Endometrial microvascular endothelial cells (primary cell): ENCODE results near the gene CES1. TPM values are rescaled to one million over a fixed set of nuclear protein-coding genes. Genes with fewer than 3 reads are reported as not detected.
"Not testable (repeated sequence)": the region's sequence is repeated elsewhere in the genome, so short reads cannot be mapped to it uniquely, and the experiment has no call there.

ENCODE experiments used
- in situ Hi-C: cut with HindIII; loops from 2 replicates; pipeline ENCODE4 v1.10.0; 2017; ENCODE audit warnings: low sequenced_read_pairs, low pct_unique_long_range_greater_than_20kb; ENCODE audit errors: inconsistent ontology term
- total RNA-seq: library from RNA; depleted of rRNA; stranded (reverse); fragments of >200 nt; gene quantifications from one replicate; pipeline ENCODE4 v1.2.3, GENCODE V29; 2015; ENCODE audit errors: inconsistent ontology term

Gene CES1
- total RNA-seq, 1 donor from 2014 or later: not detected

DNA sequence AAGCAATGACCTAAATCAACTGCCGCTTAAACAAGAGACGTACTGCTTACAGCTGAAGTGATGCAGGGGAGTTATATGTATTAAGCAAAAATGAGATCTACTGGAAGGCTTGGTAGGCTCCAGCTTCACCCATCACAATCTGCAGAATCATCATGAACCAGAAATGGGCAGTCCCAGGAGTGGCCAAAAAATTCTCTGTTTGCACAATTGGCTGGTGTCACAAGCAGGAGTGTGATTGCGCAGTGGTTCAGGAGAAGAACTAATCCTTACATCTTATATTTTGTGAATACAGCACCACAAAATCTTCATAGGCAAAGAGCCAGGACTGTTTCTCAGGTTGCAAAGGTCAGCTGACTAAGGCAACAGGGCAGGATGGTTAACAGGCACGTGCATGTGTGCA, 75.9 kb downstream of the CES1 start:
- in situ Hi-C loops: no loop called here

DNA sequence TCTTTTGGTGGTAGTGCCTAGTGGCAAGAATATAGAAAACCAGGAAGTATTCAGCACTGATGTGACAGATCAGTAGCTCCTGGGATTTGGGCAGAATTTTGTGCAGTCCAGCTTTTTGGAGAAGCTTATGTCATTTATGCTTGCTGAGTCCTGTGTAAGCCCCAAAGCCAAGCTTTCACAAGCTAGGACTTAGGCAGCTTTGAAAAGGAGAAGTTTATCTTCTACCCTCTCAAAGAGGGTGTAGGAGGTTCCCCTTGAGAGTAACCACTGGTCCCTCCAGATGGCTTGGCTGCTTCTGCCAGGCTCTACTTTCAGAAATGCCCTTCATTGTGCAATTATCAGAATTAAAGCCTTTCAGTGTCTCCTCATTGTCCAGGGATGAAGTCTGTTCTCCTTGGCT, 78.8 kb downstream of the CES1 start:
- in situ Hi-C loops: no loop called here

DNA sequence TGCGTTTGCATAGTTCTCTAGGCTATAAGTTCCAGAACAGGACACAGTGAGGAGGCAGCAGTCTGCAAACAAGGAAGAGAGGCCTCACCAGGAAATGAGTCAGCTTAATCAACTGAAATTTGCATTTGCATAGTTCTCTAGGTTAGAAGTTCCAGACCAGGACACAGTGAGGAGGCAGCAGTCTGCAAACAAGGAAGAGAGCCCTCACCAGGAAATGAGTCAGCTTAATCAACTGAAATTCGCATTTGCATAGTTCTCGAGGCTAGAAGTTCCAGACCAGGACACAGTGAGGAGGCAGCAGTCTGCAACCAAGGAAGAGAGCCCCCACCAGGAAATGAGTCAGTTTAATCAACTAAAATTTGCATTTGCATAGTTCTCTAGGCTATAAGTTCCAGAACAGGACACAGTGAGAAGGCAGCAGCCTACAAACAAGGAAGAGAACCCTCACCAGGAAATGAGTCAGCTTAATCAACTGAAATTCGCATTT, 79.7 kb downstream of the CES1 start:
- in situ Hi-C loops: not testable (repeated sequence)

Other genes starting within 250 kb of the CES1 start
- not detected for gene SLC6A2, start 177.1 kb downstream of the CES1 start, total RNA-seq
- not detected for gene CES5A, start 42.3 kb upstream of the CES1 start, total RNA-seq